Endothelial cell of umbilical vein (primary cell): Measurements from ENCODE around the gene CYB5A. TPM values are rescaled to one million over a fixed set of nuclear protein-coding genes. Genes with fewer than 3 reads are reported as not detected.

ENCODE experiments used
- BruUV-seq: library from RNA; stranded (reverse); fragments of 400-500 nt; replicated peaks from 2 replicates; lab custom pipeline; 2021; lab: Mats Ljungman, UMichigan
- CTCF ChIA-PET: fragments of 300-600, 350-600 bp; sonication (Branson Sonifier 250); formaldehyde crosslinking; loops from one replicate; lab custom pipeline; 2021; ENCODE audit warnings: antibody characterized with exemption, inconsistent platforms; lab: Charles Lee
- POLR2A ChIA-PET: fragments of 300-600, 350-600 bp; sonication (Branson Sonifier 250); formaldehyde crosslinking; loops from one replicate; lab custom pipeline; 2021; ENCODE audit warnings: antibody characterized with exemption, inconsistent platforms; lab: Charles Lee
- DNase-seq: peaks from one replicate; pipeline ENCODE4 v3.0.0-alpha.2; 2011; ENCODE audit warnings: low read depth, low spot score
- FAIRE-seq: peaks from 2 replicates; lab custom pipeline; 2011; peaks lifted over from hg19 to GRCh38; lab: Jason Lieb, UNC
- H2AFZ ChIP-seq: 2 replicates; pipeline ENCODE4 v1.6.0; 2012; ENCODE audit warnings: low read depth, low read length, control low read depth, inconsistent platforms
- H3K27ac ChIP-seq: 2 replicates; pipeline ENCODE4 v1.5.1; 2011; ENCODE audit warnings: low read depth, mild to moderate bottlenecking, control low read depth, low read length, moderate library complexity; ENCODE audit not compliant: insufficient read depth
- H3K27me3 ChIP-seq, 2 experiments: 2 replicates each; pipeline versions ENCODE4 v1.6.0 to v1.6.1; 2011; ENCODE audit warnings: low read length in 2 of 2, mixed read lengths in 1 of 2; ENCODE audit not compliant: control insufficient read depth in 2 of 2, insufficient read depth in 2 of 2
- H3K36me3 ChIP-seq, 2 experiments: 2 replicates in 1 of 2; 3 replicates in 1 of 2; pipeline ENCODE4 v1.5.1; 2011; ENCODE audit warnings: low read length in 2 of 2, mild to moderate bottlenecking in 1 of 2, moderate library complexity in 1 of 2; ENCODE audit not compliant: control insufficient read depth in 2 of 2, insufficient read depth in 2 of 2; ENCODE audit errors: extremely low read depth in 1 of 2
- H3K4me1 ChIP-seq: 3 replicates; pipeline ENCODE4 v1.5.1; 2011; ENCODE audit warnings: mild to moderate bottlenecking, low read length; ENCODE audit not compliant: control insufficient read depth, insufficient read depth; ENCODE audit errors: extremely low read depth
- H3K4me2 ChIP-seq: 2 replicates; pipeline ENCODE4 v1.6.1; 2011; ENCODE audit warnings: low read length, control low read depth, mixed read lengths; ENCODE audit not compliant: insufficient read depth
- H3K4me3 ChIP-seq, 3 experiments: fragments of 200-600 bp in 1 of 3; sonication (generic), shearing (Covaris generic) in 1 of 3; replicated peaks in 1 of 3; 2 replicates each; pipeline ENCODE4 v1.5.1; 2011 to 2016; ENCODE audit warnings: control low read depth in 3 of 3, low read length in 3 of 3, mild to moderate bottlenecking in 2 of 3, inconsistent platforms in 1 of 3, low read depth in 1 of 3, moderate library complexity in 1 of 3; ENCODE audit not compliant: insufficient read depth in 1 of 3
- H3K79me2 ChIP-seq: 2 replicates; pipeline ENCODE4 v1.6.0; 2012; ENCODE audit warnings: low read length, inconsistent platforms; ENCODE audit not compliant: control insufficient read depth, insufficient read depth
- H3K9ac ChIP-seq: replicated peaks from 2 replicates; pipeline ENCODE3; 2011; ENCODE audit warnings: low read length, control low read depth; ENCODE audit not compliant: insufficient read depth; ENCODE audit errors: extremely low read depth
- H3K9me1 ChIP-seq: replicated peaks from 3 replicates; pipeline ENCODE4 v1.6.0; 2011; ENCODE audit warnings: mild to moderate bottlenecking, low read length; ENCODE audit not compliant: control insufficient read depth, insufficient read depth; ENCODE audit errors: extremely low read depth
- H3K9me3 ChIP-seq: replicated peaks from 2 replicates; pipeline ENCODE4 v1.5.1; 2012; ENCODE audit warnings: low read length, inconsistent platforms; ENCODE audit not compliant: control insufficient read depth, insufficient read depth
- H4K20me1 ChIP-seq: replicated peaks from 2 replicates; pipeline ENCODE3; 2011; ENCODE audit warnings: mild to moderate bottlenecking, low read length; ENCODE audit not compliant: control insufficient read depth, insufficient read depth; ENCODE audit errors: extremely low read depth
- EZH2 ChIP-seq: IDR thresholded peaks from 2 replicates; pipeline ENCODE4 v1.6.1; 2012; ENCODE audit warnings: borderline replicate concordance, low read depth, mild to moderate bottlenecking, moderate library complexity, low read length, inconsistent platforms; ENCODE audit not compliant: severe bottlenecking
- FOS ChIP-seq: IDR thresholded peaks from 2 replicates; pipeline ENCODE4 v1.6.1; 2011; ENCODE audit warnings: mild to moderate bottlenecking, low read length, moderate library complexity, borderline replicate concordance; ENCODE audit not compliant: insufficient read depth
- GATA2 ChIP-seq: IDR thresholded peaks from 2 replicates; pipeline ENCODE4 v1.7.0; 2011; ENCODE audit warnings: low read depth, mild to moderate bottlenecking, moderate library complexity, mixed read lengths, low read length; ENCODE audit not compliant: insufficient read length, insufficient read depth
- JUN ChIP-seq: IDR thresholded peaks from 2 replicates; pipeline ENCODE4 v1.6.1; 2011; ENCODE audit warnings: borderline replicate concordance, low read depth; ENCODE audit not compliant: insufficient read length, insufficient read depth
- MYC ChIP-seq: IDR thresholded peaks from one replicate; pipeline ENCODE4 v1.6.1; 2011; ENCODE audit warnings: mild to moderate bottlenecking, low read depth, low read length
- POLR2A ChIP-seq: IDR thresholded peaks from 2 replicates; pipeline ENCODE4 v1.6.1; 2012; ENCODE audit warnings: low read depth, mild to moderate bottlenecking, control low read depth, low read length
- POLR2AphosphoS5 ChIP-seq: IDR thresholded peaks from 2 replicates; pipeline ENCODE4 v1.6.1; 2012; ENCODE audit warnings: low read depth, mild to moderate bottlenecking, control low read depth, low read length, moderate library complexity; ENCODE audit not compliant: insufficient read depth
- dilution Hi-C: fragments of 300-500 bp; cut with MboI; formaldehyde crosslinking; loops from one replicate; pipeline ENCODE4 v1.15.0; 2019; ENCODE audit warnings: low sequenced_read_pairs; ENCODE audit not compliant: extremely low pct_ligation_motif_present
- intact Hi-C: fragments of 100-400 bp; cut with micrococcal nuclease; formaldehyde crosslinking; loops from one replicate; pipeline ENCODE4 v1.10.0; 2022
- polyA plus RNA-seq, 4 experiments: library from polyadenylated mRNA; depleted of rRNA in 3 of 4; stranded (reverse) in 3 of 4; unstranded in 1 of 4; fragments of >200 nt; gene quantifications; 2 replicates each; pipeline versions ENCODE4 v1.2.1 to v1.2.3, GENCODE V29; 2011 to 2012; ENCODE audit warnings: missing spikeins in 1 of 4
- total RNA-seq: library from RNA; stranded (reverse); gene quantifications from 2 replicates; pipeline ENCODE4 v1.2.3, GENCODE V29; 2021
- TF ChIP-seq, protein P1 (sequence below), 2 donors: IDR thresholded peaks; 1 replicate in 1 of 2; 2 replicates in 1 of 2; pipeline ENCODE4 v1.5.1; 2011; ENCODE audit warnings: low read length in 2 of 2, mild to moderate bottlenecking in 2 of 2, moderate library complexity in 2 of 2, control low read depth in 1 of 2, inconsistent platforms in 1 of 2, low read depth in 1 of 2; ENCODE audit not compliant: insufficient read depth in 1 of 2; ENCODE audit errors: extremely low read depth in 1 of 2
- TF ChIP-seq, protein P2 (sequence below): IDR thresholded peaks from 2 replicates; pipeline ENCODE4 v1.6.1; 2011; ENCODE audit not compliant: insufficient read depth, insufficient read length

The CYB5A gene
- total and polyA plus RNA-seq, 2 donors (not counting 3 experiments of a cell fraction or from before 2014, with no cell fraction given) = 24.9 to 74.0 TPM

DNA sequence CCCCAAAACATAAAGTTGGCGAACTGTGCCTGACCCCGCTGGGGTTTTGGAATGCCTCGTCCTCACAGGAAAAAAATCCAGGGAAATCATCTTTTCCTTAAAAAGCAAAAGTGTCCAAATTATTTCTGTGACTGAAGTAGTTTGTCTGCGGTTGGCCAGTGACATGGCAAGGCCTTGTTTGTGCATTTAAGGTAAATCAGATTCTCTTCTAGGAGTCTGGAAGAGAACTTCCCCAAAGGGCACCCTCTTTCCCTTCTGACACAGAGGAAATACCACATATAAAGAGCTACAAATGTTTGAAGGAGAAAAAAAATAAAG lies 737 bp upstream of the CYB5A start:
- ChIA-PET CTCF (interaction anchor here (1.6 kb wide), 1 partner anchor 50 kb away, joined by 6 read pairs; no protein-coding TSS in a partner anchor), POLR2A (no interaction called here)
- H3K36me3 ChIP-seq = no peaks in the 10 kb centered on the region
- H3K4me1 ChIP-seq = peaks cover 6% of the 10 kb centered on the region
- H3K9ac ChIP-seq = no peak overlapping the region
- no peak for FAIRE-seq
- no peaks in the 10 kb centered on the region for H3K9me1 ChIP-seq
- no TSS peak for BruUV-seq
- H3K9me3 ChIP-seq = no peaks in the 10 kb centered on the region
- dilution Hi-C loops = no loop called here
- H4K20me1 ChIP-seq = no peaks in the 10 kb centered on the region
- TF ChIP-seq, protein P1, sequence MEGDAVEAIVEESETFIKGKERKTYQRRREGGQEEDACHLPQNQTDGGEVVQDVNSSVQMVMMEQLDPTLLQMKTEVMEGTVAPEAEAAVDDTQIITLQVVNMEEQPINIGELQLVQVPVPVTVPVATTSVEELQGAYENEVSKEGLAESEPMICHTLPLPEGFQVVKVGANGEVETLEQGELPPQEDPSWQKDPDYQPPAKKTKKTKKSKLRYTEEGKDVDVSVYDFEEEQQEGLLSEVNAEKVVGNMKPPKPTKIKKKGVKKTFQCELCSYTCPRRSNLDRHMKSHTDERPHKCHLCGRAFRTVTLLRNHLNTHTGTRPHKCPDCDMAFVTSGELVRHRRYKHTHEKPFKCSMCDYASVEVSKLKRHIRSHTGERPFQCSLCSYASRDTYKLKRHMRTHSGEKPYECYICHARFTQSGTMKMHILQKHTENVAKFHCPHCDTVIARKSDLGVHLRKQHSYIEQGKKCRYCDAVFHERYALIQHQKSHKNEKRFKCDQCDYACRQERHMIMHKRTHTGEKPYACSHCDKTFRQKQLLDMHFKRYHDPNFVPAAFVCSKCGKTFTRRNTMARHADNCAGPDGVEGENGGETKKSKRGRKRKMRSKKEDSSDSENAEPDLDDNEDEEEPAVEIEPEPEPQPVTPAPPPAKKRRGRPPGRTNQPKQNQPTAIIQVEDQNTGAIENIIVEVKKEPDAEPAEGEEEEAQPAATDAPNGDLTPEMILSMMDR (IDR thresholded peaks at IDR 0.05; ENCODE audit: extremely low read depth in 1 of 2, insufficient read depth in 1 of 2, low read depth in 1 of 2, low read length in 2 of 2) = no peak
- TF ChIP-seq, protein P2, sequence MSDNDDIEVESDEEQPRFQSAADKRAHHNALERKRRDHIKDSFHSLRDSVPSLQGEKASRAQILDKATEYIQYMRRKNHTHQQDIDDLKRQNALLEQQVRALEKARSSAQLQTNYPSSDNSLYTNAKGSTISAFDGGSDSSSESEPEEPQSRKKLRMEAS = no peak
- TF ChIP-seq POLR2A = no peak
- no peak for TF ChIP-seq GATA2
- TF ChIP-seq MYC = no peak
- no peak for TF ChIP-seq FOS
- no peak for TF ChIP-seq JUN
- TF ChIP-seq EZH2 = no peak
- no peak for TF ChIP-seq POLR2AphosphoS5
- H3K4me2 ChIP-seq = peak overlapping the region; percentile 37
- H3K27ac ChIP-seq = no peak overlapping the region
- peak overlapping the region; percentile 82 for H2AFZ ChIP-seq
- intact Hi-C loops = loop anchor here (1.0 to 5.0 kb wide), 5 partner anchors 34 to 305 kb away; partner anchors contain the start of genes CNDP2, FBXO15 and ZNF407
- H3K4me3 ChIP-seq = peak overlapping the region; percentile 19 to 79 (median 62)
- H3K27me3 ChIP-seq = no peaks in the 10 kb centered on the region
- H3K79me2 ChIP-seq = no peaks in the 10 kb centered on the region
- DNase-seq = no peak
